ENCODE data around the gene DRGX. TPM values are rescaled to one million over a fixed set of nuclear protein-coding genes. Genes with fewer than 3 reads are reported as not detected.

DRGX gene
- total and polyA plus RNA-seq, 8 donors: 0.45 TPM; not detected in 7

- DNase-seq (no peak), ATAC-seq (no peak)
- H3K27ac ChIP-seq: no peak overlapping the region
- no peak for TF ChIP-seq CTCF (IDR thresholded peaks at IDR 0.05)
- peaks cover 2 to 40% of the 10 kb centered on the region in 2 donors for H3K27me3 ChIP-seq
- no peaks in the 10 kb centered on the region for H3K9me3 ChIP-seq
- H3K36me3 ChIP-seq: no peaks in the 10 kb centered on the region
- H3K4me3 ChIP-seq: no peak overlapping the region
- no peaks in the 10 kb centered on the region for H3K4me1 ChIP-seq
- intact Hi-C loops (cut with DNase I): no loop called here
These were observed 8.8 kb downstream of the DRGX start for GRCh38 chr10:49387071-49387470.

- intact Hi-C loops (cut with DNase I): no loop called here
- Histone ChIP-seq H3K4me3 (no peak overlapping the region), H3K27ac (no peak overlapping the region), H3K27me3 (peaks cover 0 to 31% of the 10 kb centered on the region in 2 donors), H3K4me1 (no peaks in the 10 kb centered on the region), H3K36me3 (no peaks in the 10 kb centered on the region), H3K9me3 (no peaks in the 10 kb centered on the region)
- TF ChIP-seq CTCF (IDR thresholded peaks at IDR 0.05): no peak
- DNase-seq (no peak), ATAC-seq (no peak)
These were observed 9.7 kb downstream of the DRGX start for GRCh38 chr10:49385939-49386922.

GRCh38 chr10:49384268-49384953, 11.5 kb downstream of the DRGX start:
- Histone ChIP-seq H3K36me3 (no peaks in the 10 kb centered on the region), H3K27me3 (peaks cover 0 to 13% of the 10 kb centered on the region in 2 donors), H3K4me3 (no peak overlapping the region), H3K4me1 (no peaks in the 10 kb centered on the region), H3K27ac (no peak overlapping the region), H3K9me3 (no peaks in the 10 kb centered on the region)
- intact Hi-C loops (cut with DNase I): no loop called here
- DNase-seq: no peak
- no peak for TF ChIP-seq CTCF (IDR thresholded peaks at IDR 0.05)
- ATAC-seq: no peak

- intact Hi-C loops (cut with DNase I): no loop called here
- Histone ChIP-seq H3K9me3 (no peaks in the 10 kb centered on the region), H3K4me3 (no peak overlapping the region), H3K27ac (no peak overlapping the region), H3K27me3 (peaks cover 0 to 10% of the 10 kb centered on the region in 2 donors), H3K4me1 (no peaks in the 10 kb centered on the region), H3K36me3 (no peaks in the 10 kb centered on the region)
- DNase-seq: no peak
- TF ChIP-seq CTCF (IDR thresholded peaks at IDR 0.05): no peak
- ATAC-seq: no peak
These were observed 12.0 kb downstream of the DRGX start for GRCh38 chr10:49383853-49384252.

DNA sequence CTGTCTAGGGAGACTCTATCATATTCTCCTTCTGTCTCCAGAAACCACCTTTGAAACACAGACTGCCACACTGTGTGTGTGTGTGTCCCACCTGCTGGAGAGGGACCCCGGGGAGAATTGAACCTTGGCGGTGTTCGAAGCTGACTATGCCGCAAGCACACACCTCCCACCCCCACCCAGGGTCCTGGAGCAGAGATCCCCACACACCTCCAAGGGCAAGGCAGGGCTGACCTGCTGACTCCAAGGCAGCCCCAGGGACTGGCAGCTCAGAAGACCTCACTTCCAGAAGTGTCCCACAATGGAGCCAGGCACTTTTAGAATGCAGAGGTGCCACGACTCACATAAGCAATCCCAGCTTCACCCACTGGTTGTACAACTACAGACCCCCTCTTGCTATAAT, 13.1 kb downstream of the DRGX start:
- intact Hi-C loops (cut with DNase I): no loop called here
- no peak for DNase-seq
- no peak overlapping the region for H3K27ac ChIP-seq
- TF ChIP-seq CTCF (IDR thresholded peaks at IDR 0.05): no peak
- H3K4me3 ChIP-seq: no peak overlapping the region
- peaks cover 0 to 10% of the 10 kb centered on the region in 2 donors for H3K27me3 ChIP-seq
- ATAC-seq: no peak
- H3K4me1 ChIP-seq: no peaks in the 10 kb centered on the region
- H3K36me3 ChIP-seq: no peaks in the 10 kb centered on the region
- H3K9me3 ChIP-seq: no peaks in the 10 kb centered on the region

Data from left lung (tissue), 10 donors.